ENCODE measurements around the gene LRRC41.

LRRC41 gene

DNA sequence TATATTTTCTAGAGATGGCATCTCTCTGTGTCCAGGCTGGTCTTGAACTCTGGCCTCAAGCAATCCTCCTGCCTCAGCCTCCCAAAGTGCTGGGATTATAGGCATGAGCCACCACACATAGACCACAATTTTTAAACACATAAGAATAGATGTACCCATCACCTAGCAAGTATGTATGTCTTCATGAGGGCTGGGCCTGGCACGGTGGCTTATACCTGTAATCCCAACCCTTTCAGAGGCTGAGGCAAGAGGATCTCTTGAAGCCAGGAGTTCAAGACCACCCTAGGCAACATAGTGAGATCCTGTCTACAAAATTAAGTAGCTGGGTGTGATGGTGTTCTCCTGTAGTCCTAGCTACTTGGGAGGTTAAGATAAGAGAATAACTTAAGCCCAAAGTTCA is 13.9 kb upstream of the LRRC41 start:
- Histone ChIP-seq H3K27me3 (ENCODE audit: insufficient read depth, low read length, poor library complexity) (no peaks in the 10 kb centered on the region), H3K4me1 (ENCODE audit: insufficient read depth, low read length) (no peaks in the 10 kb centered on the region), H3K9me3 (ENCODE audit: insufficient read depth, low read length, severe bottlenecking) (no peaks in the 10 kb centered on the region), H3K79me2 (ENCODE audit: insufficient read depth, low read length) (no peaks in the 10 kb centered on the region), H3K36me3 (ENCODE audit: insufficient read depth, low read length) (peaks cover 43% of the 10 kb centered on the region), H3K27ac (ENCODE audit: low read length) (no peak overlapping the region), H4K20me1 (ENCODE audit: insufficient read depth, low read length) (no peaks in the 10 kb centered on the region), H2AFZ (ENCODE audit: low read depth, low read length) (no peak overlapping the region), H3K9ac (ENCODE audit: low read depth, low read length) (no peak overlapping the region), H3K4me2 (ENCODE audit: insufficient read depth, low read length) (no peak overlapping the region), H3K4me3 (ENCODE audit: low read depth in 1 of 2, low read length in 2 of 2) (no peak overlapping the region)
- ATAC-seq (ENCODE audit: insufficient read depth, low read depth) (0 out of 3 replicates have a peak, but pooled peaks have one; percentile 18), DNase-seq (no peak)
- TF ChIP-seq, protein P1, sequence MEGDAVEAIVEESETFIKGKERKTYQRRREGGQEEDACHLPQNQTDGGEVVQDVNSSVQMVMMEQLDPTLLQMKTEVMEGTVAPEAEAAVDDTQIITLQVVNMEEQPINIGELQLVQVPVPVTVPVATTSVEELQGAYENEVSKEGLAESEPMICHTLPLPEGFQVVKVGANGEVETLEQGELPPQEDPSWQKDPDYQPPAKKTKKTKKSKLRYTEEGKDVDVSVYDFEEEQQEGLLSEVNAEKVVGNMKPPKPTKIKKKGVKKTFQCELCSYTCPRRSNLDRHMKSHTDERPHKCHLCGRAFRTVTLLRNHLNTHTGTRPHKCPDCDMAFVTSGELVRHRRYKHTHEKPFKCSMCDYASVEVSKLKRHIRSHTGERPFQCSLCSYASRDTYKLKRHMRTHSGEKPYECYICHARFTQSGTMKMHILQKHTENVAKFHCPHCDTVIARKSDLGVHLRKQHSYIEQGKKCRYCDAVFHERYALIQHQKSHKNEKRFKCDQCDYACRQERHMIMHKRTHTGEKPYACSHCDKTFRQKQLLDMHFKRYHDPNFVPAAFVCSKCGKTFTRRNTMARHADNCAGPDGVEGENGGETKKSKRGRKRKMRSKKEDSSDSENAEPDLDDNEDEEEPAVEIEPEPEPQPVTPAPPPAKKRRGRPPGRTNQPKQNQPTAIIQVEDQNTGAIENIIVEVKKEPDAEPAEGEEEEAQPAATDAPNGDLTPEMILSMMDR (IDR thresholded peaks at IDR 0.05; ENCODE audit: borderline replicate concordance, extremely low read depth, low read length, poor library complexity, severe bottlenecking) = no peak

DNA sequence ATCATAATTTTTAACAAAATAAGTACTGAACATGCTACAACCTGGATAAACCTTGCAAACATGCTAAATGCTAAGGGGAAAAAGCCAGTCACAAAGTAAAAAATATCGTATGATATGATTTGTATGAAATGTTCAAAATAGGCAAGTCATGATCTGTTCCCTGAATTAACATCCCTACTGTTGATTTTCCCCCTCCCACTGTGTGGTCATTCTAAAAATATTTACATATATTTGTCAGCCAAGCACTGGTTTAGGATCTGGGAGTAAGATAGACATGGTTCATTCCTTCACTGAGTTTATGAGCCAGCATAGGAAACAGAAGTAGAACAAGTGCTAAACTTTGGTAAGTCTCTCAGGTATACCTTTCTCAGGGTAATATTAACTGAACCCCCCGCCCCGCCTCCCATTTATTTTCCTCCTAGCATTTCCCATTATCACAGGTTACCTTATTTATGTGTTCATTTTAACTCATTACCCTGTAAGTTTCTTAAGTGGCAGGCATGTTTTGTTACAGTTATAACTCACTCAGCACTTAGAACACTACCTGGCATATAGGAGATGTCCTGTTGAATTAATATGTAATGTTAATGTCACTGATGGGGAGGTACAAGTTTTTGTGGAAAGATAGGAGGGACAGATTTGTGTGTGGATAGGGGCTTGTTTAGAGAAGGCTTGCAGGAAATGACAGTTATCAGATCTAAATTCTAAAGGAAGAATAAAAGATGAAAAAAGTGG is 12.4 kb upstream of the LRRC41 start:
- Histone ChIP-seq H3K4me2 (ENCODE audit: insufficient read depth, low read length) (no peak overlapping the region), H3K27me3 (ENCODE audit: insufficient read depth, low read length, poor library complexity) (no peaks in the 10 kb centered on the region), H4K20me1 (ENCODE audit: insufficient read depth, low read length) (no peaks in the 10 kb centered on the region), H3K36me3 (ENCODE audit: insufficient read depth, low read length) (peaks cover 54% of the 10 kb centered on the region), H3K4me3 (ENCODE audit: low read depth in 1 of 2, low read length in 2 of 2) (no peak overlapping the region), H3K9me3 (ENCODE audit: insufficient read depth, low read length, severe bottlenecking) (no peaks in the 10 kb centered on the region), H2AFZ (ENCODE audit: low read depth, low read length) (no peak overlapping the region), H3K9ac (ENCODE audit: low read depth, low read length) (no peak overlapping the region), H3K4me1 (ENCODE audit: insufficient read depth, low read length) (no peaks in the 10 kb centered on the region), H3K79me2 (ENCODE audit: insufficient read depth, low read length) (no peaks in the 10 kb centered on the region), H3K27ac (ENCODE audit: low read length) (no peak overlapping the region)
- DNase-seq = no peak
- TF ChIP-seq EZH2 (IDR thresholded peaks at IDR 0.05; ENCODE audit: borderline replicate concordance, low read depth, low read length, severe bottlenecking) = no peak
- no peak for ATAC-seq (ENCODE audit: insufficient read depth, low read depth)

DNA sequence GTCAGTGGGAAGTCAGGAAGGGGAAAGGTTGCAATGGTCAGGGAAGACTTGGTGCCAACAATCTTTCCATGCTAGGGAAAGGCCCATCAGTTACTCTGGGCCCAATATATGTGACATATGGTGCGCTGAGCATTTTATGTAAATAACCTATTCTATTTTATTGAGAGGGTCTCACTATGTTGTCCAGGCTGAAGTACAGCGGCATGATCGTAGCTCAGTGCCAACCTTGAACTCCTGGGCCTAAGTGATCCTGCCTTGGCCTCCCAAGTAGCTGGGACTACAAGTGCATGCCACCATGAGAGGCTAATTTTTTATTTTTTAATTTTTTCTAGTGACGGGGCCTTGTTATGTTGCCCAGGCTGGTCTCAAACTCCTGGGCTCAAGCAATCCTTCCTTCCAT is 6.9 kb upstream of the LRRC41 start:
- Histone ChIP-seq H3K79me2 (ENCODE audit: insufficient read depth, low read length) (peaks cover 51% of the 10 kb centered on the region), H4K20me1 (ENCODE audit: insufficient read depth, low read length) (peaks cover 34% of the 10 kb centered on the region; the same call in 1 of the 2 replicates), H3K4me2 (ENCODE audit: insufficient read depth, low read length) (no peak overlapping the region), H3K4me3 (ENCODE audit: low read depth in 1 of 2, low read length in 2 of 2) (no peak overlapping the region), H3K36me3 (ENCODE audit: insufficient read depth, low read length) (peaks cover 75% of the 10 kb centered on the region), H3K9ac (ENCODE audit: low read depth, low read length) (no peak overlapping the region), H2AFZ (ENCODE audit: low read depth, low read length) (no peak overlapping the region), H3K4me1 (ENCODE audit: insufficient read depth, low read length) (peaks cover 21% of the 10 kb centered on the region), H3K27me3 (ENCODE audit: insufficient read depth, low read length, poor library complexity) (no peaks in the 10 kb centered on the region), H3K27ac (ENCODE audit: low read length) (no peak overlapping the region), H3K9me3 (ENCODE audit: insufficient read depth, low read length, severe bottlenecking) (no peaks in the 10 kb centered on the region)
- no peak for TF ChIP-seq EZH2 (IDR thresholded peaks at IDR 0.05; ENCODE audit: borderline replicate concordance, low read depth, low read length, severe bottlenecking)
- TF ChIP-seq, protein P1 (IDR thresholded peaks at IDR 0.05; ENCODE audit: borderline replicate concordance, extremely low read depth, low read length, poor library complexity, severe bottlenecking) = no peak
- ATAC-seq (ENCODE audit: insufficient read depth, low read depth) (no peak), DNase-seq (no peak)

DNA sequence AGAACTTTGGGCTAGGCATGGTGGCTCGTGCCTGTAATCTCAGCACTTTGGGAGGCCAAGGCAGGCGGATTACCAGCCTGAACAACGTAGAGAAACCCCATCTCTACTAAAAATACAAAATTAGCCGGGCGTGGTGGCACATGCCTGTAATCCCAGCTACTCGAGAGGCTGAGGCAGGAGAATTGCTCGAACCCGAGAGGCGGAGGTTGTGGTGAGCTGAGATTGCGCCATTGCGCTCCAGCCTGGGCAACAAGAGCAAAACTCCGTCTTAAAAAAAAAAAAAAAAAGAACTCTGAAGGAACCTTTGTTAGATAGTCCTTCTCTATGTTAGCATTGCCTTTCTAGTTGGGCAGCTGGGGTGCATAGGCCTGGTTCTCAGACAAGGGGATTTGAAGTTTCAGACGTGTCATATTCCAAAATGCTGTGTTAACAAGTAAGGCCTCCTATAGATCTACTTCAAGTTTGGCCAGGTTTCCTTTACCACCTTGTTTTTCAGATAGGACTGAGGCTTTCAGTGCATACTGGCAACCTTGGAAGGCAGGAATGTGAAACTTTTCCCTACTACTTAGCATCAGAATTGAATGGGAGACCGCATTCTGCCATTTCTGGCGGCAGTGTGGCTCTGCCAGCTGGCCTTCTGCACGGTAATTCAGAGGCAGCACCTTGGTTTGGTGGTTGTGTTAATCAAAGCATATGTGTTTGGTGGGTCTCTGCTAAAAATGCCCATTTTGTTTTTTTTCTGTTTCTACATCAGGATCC is 6.2 kb upstream of the LRRC41 start:
- DNase-seq (no peak), ATAC-seq (ENCODE audit: insufficient read depth, low read depth) (no peak)
- H3K4me2 ChIP-seq (ENCODE audit: insufficient read depth, low read length) = no peak overlapping the region
- H3K27ac ChIP-seq (ENCODE audit: low read length) = no peak overlapping the region
- H3K9ac ChIP-seq (ENCODE audit: low read depth, low read length) = no peak overlapping the region
- H3K4me1 ChIP-seq (ENCODE audit: insufficient read depth, low read length) = peaks cover 29% of the 10 kb centered on the region
- H4K20me1 ChIP-seq (ENCODE audit: insufficient read depth, low read length) = peaks cover 38% of the 10 kb centered on the region; the same call in 1 of the 2 replicates
- no peaks in the 10 kb centered on the region for H3K9me3 ChIP-seq (ENCODE audit: insufficient read depth, low read length, severe bottlenecking)
- H3K27me3 ChIP-seq (ENCODE audit: insufficient read depth, low read length, poor library complexity) = no peaks in the 10 kb centered on the region
- peaks cover 70% of the 10 kb centered on the region for H3K36me3 ChIP-seq (ENCODE audit: insufficient read depth, low read length)
- no peak overlapping the region for H2AFZ ChIP-seq (ENCODE audit: low read depth, low read length)
- no peak overlapping the region for H3K4me3 ChIP-seq (ENCODE audit: low read depth in 1 of 2, low read length in 2 of 2)
- H3K79me2 ChIP-seq (ENCODE audit: insufficient read depth, low read length) = peaks cover 58% of the 10 kb centered on the region
- TF ChIP-seq, protein P1 (IDR thresholded peaks at IDR 0.05; ENCODE audit: borderline replicate concordance, extremely low read depth, low read length, poor library complexity, severe bottlenecking) = no peak
- TF ChIP-seq EZH2 (IDR thresholded peaks at IDR 0.05; ENCODE audit: borderline replicate concordance, low read depth, low read length, severe bottlenecking) = no peak
